Astrocyte (in vitro differentiated cells and primary cell): ENCODE measurements around the gene TTC8.

Experiments
- EZH2 ChIP-seq: IDR thresholded peaks from 2 replicates; pipeline ENCODE4 v1.6.1; 2012; ENCODE audit warnings: mild to moderate bottlenecking, low read length, inconsistent platforms; ENCODE audit not compliant: insufficient read depth
- TF ChIP-seq, protein P1 (sequence below): IDR thresholded peaks from 2 replicates; pipeline ENCODE4 v1.5.1; 2011; ENCODE audit warnings: low read depth, mild to moderate bottlenecking, inconsistent platforms, low read length, moderate library complexity; ENCODE audit not compliant: insufficient read depth

DNA sequence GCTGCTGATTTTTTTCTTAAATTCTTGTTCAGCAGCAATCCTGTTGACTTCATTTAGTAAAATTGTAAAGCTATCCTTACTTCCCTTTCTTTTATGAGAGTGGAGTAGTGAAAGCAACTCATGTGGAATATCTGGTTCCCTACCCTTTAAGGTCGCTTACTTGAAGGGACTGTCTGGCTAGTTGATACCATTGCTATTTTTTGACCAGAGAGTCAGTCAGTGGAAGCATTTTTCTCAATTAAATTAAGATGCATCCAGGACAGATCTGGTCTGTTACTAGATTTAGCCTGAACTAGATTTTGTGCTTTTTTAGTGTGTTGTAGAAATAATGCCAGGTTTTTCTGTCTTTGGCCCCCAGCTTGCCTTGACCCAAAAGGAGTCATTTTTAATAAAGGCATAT lies 18.0 kb downstream of the TTC8 start:
- no peak for TF ChIP-seq EZH2
- TF ChIP-seq, protein P1, sequence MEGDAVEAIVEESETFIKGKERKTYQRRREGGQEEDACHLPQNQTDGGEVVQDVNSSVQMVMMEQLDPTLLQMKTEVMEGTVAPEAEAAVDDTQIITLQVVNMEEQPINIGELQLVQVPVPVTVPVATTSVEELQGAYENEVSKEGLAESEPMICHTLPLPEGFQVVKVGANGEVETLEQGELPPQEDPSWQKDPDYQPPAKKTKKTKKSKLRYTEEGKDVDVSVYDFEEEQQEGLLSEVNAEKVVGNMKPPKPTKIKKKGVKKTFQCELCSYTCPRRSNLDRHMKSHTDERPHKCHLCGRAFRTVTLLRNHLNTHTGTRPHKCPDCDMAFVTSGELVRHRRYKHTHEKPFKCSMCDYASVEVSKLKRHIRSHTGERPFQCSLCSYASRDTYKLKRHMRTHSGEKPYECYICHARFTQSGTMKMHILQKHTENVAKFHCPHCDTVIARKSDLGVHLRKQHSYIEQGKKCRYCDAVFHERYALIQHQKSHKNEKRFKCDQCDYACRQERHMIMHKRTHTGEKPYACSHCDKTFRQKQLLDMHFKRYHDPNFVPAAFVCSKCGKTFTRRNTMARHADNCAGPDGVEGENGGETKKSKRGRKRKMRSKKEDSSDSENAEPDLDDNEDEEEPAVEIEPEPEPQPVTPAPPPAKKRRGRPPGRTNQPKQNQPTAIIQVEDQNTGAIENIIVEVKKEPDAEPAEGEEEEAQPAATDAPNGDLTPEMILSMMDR: no peak
